GM18907 (cell line): ENCODE results near the gene SETBP1.

Experiments used
- ATAC-seq: cut with Tn5 transposase; IDR thresholded peaks from one replicate; pipeline ENCODE4 v1.9.1; 2021; ENCODE audit warnings: mild to moderate bottlenecking, moderate library complexity; ENCODE audit not compliant: unreplicated experiment

SETBP1 gene

GRCh38 chr18:44754567-44754966 lies 73.9 kb downstream of the SETBP1 start:
- no peak for ATAC-seq

GRCh38 chr18:44758861-44759631 lies 78.4 kb downstream of the SETBP1 start:
- peak; percentile 97 for ATAC-seq

GRCh38 chr18:44759925-44760342 lies 79.2 kb downstream of the SETBP1 start:
- ATAC-seq, result peak; percentile 58

GRCh38 chr18:44761812-44762211 lies 81.1 kb downstream of the SETBP1 start:
- ATAC-seq, result no peak

DNA sequence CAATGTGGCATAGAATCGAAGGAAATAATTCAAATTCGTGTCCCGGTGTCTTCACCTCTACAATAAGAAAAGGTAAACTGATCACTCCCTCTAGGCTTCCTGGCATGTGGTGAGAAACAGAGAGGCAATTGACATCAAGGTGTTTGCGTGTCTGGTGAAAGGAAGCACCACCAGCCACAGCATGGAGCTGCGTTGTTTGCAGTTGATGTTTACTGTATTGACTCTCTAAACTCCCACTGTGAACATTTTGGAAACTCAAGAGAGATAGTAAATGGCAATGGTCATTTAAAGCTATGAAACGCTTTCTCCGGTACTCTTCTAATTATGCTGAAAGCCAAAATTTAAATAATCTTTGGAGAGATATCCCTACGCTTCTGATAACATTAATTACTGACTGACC lies 82.6 kb downstream of the SETBP1 start:
- no peak for ATAC-seq

DNA sequence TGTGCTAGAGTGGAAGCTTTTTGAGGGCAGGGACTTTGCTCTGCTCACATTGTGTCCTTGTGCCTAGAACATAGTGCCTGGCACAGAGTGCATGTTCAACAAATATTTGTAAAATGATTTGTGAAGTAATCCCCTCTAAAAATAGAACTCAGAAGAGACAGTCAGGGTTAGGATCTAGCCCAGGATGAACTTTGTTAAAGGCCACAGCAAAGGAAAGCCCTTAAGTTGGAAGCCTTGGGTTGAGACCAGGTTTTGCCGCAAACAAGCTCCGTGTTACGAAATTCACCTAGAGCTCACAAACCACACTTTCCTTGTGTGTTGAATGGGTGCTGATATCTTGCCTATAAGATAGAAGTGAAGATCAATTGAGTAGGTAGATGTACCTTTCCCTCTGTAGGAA lies 84.2 kb downstream of the SETBP1 start:
- no peak for ATAC-seq

DNA sequence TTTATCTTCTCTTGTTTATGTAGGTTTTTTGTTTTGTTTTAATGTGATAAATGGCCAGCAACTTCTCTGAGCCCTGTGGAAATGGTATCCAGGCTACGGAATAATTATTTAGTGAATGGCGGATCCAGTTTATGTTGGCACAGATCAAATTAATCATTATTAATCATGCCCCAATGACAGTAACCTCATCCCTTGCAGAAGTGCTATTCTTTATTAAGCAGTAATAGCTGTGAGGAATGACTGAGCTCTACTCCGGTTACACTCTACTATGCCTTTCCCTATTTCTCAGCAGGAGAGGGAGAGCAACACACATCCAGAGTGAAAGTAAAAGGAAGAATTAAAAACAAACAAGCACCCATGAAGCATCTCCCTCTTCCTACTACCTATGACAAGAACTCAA lies 84.8 kb downstream of the SETBP1 start:
- no peak for ATAC-seq

DNA sequence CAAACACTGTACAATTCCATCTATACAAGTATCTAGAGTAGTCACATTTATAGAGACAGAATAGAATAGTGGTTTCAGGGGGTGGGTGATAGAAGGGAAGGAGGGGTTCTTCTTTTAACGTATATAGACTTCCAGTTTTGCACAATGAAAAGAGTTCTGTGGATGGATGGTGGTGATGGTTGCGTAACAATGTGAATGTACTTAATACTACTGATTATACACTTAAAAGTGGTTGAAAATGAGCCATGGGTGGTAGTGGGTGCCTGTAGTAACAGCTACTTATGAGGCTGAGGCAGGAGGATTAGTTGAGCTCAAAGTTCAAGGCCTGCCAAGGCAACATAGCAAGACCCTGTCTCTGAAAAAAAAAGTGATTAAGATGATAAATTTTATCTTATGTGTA lies 85.8 kb downstream of the SETBP1 start:
- ATAC-seq, result no peak

DNA sequence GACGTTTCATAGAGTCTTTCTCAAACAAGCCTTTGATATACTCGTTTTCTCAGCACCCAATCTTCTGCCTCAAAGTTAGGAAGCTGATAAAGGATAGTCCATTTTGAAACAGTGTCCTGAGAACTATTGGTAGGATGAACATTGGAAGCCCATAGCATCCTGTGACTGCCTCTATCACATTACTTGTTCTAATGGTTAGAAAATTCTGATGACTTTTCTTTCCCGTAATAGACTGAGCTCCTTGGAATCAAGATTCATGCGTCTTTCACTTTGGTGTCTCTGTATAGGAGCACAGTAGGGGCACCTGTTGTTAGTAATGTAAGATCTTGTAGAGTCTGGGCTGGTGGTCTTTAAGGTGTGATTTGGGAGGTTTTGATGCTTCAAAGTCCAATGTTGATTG lies 87.1 kb downstream of the SETBP1 start:
- no peak for ATAC-seq

DNA sequence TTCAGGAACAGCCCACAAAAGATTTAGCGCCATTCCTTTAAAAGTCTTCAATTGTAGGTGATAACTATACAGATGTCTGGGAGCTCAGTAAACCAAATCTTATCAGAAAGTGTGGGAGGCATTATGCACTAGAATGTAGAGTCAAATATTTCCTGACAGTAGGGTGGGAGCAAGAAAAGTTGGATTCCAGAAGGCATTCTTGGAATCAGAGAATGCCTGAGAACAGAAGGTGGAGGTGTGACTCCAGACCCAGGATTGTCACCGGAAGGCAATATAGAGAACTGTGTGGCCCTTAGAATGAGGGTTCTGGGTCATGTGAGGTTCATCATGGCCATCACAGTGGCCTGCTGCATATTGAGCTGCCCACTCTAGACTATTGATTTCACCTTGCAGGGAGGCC lies 90.0 kb downstream of the SETBP1 start:
- no peak for ATAC-seq

DNA sequence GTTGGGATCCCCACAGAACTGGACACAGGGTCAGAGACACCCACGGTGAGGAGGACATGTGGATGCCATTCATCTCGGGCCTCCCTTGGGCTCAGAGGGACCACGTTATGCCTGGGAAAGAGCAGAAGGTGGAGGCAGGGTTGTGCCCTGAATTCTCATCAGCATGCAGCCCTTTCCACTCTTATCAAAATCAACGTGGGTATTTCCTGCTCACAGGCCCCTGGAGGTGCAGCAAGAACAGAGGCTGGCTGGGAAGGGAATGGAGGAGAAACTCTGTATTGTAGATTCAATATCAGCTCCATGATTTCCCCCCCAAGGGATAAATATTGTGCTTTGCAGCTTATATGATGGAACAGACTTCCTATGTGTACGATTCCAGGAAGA lies 90.9 kb downstream of the SETBP1 start:
- no peak for ATAC-seq

GRCh38 chr18:44771956-44772917 lies 91.5 kb downstream of the SETBP1 start:
- ATAC-seq, result no peak

DNA sequence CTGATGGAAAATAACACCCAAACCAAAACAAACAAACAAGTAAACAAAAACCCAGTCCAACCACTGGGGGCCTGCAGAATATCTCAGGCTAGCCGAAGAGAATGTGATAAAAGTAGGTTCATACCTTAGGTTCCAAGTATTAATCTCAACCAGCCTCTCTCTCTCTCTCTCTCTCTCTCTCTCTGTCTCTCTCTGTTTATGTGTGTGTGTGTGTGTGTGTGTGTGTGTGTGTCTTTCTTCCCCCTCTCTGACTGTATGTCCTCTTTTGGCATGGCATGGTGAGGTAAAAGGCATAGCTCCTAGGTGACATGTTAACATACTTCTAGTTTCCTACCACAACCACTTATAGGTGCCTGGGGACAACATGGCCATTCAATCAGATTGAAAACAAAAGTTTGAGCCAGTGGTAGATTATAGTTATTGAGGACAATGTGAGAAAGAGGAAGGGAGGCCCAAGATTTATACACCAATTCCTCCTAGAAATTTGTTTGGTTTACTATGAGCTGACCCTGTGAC lies 93.0 kb downstream of the SETBP1 start:
- no peak for ATAC-seq

DNA sequence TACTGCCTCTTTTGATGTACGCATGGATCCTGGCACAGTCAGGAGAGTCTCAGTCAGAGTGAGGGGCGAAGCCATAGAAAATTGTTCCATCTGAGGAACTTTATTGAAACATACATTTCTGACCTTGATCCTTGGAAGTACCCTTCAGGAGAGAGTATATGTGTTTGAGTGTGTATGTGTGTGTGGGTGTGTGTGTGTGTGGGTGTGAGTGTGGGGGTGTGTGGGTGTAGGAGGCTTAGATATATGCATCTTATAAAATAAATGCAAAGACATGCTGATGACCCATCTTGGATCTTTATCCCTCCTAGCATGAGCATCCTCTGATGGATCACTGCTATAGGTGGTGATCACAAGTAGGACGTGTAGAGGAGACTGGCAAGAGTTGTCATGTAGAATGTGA lies 93.5 kb downstream of the SETBP1 start:
- ATAC-seq, result no peak

DNA sequence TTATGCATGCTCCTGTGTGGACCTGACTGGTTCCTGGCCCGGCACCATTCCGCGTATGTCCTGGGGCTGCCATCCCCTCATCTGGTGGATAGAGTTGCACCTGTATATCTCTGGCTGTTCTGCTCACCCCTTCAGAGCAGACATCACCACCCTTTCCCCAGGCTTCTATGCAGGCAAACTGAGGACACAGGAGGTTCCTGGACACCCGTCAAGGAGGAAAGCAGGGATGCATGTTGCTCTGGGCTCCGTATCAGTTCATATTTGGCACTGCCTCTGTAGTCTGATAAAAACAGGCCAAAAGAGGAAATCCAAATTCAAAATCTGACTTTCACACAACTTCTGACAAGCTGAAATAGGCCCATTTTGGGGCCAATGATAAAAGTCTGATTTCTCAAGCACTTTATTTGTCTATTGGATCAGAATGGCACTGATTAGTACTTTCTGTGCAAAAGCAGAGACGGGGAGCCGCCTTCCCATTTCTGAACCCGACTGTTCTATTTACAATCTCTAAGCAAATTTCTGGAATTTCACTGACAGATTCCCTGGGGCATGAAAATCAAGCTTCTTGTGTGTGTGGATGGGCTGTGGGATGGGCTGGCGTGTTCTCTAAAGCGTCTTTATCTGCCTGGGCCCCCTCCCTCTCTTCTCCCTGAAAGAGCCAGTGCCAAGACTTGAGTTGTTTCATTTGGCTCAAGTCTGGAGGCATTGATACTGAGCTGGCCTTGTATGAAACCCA lies 96.9 kb downstream of the SETBP1 start:
- ATAC-seq, result no peak

DNA sequence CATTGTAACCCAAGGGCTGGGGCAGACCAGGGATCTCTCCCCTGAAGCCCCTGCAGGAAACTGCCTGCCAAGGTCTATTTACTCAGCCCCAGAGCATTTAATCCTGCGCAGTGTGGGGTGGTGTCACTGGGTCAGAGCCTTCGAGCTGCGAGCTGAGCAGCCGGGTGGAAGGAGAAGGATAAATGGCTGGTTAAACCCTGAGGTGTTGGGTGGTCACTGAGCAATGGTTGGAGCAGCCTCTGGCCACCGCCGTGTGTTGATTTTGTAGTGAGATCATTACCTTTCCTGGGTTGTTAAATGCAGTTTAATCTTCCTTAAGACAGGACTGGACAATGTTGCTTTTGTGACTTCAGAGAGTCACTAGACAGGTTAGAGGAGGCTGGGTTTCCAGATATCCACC lies 98.1 kb downstream of the SETBP1 start:
- ATAC-seq, result no peak

DNA sequence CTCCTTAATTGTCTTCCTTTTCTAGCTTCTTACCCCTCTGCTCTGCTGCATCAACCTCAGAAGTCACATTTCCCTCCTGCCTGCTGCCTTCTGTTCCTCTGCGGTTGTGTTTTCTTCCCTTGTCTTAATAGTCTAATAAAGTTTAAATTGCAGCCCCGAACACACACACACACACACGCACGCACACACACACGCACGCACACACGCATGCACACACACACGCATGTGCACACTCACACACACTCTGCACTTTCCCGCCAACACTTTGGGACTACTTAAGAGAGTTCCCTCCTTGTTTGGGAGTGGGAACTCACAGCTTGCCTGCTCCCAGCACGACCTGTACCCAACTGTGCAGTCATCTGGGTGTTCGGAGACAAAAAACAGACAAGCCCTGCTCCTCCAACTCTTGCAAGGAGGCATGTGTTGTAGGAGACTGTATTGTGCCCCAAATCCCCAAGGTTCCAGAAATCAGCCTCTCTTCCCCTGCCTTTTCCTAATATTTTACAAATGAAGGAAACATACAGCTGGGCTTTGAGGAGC lies 99.1 kb downstream of the SETBP1 start:
- ATAC-seq, result no peak

DNA sequence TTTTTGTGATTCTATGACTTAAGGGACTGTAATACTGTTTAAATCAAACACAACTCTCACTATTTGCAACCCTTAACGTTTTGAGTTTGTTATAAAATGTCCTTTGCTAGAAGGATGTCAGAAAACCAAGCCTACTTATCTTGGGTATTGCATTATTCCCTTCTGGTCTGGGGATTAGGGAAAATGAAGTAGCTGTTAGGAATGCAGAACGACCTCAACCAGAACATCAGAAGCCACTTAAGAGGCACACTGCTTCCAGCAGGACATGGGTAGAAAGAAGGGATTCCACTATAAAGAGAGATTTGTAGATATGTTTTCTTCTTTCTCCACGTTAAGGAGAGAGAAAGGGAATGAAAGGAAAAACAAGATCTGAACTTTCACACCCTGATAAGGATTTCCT lies 101.2 kb downstream of the SETBP1 start:
- no peak for ATAC-seq

- no peak for ATAC-seq
Observed at GRCh38 chr18:44782617-44783016, 101.9 kb downstream of the SETBP1 start.

- ATAC-seq, result no peak
Observed at GRCh38 chr18:44783371-44783770, 102.7 kb downstream of the SETBP1 start.

DNA sequence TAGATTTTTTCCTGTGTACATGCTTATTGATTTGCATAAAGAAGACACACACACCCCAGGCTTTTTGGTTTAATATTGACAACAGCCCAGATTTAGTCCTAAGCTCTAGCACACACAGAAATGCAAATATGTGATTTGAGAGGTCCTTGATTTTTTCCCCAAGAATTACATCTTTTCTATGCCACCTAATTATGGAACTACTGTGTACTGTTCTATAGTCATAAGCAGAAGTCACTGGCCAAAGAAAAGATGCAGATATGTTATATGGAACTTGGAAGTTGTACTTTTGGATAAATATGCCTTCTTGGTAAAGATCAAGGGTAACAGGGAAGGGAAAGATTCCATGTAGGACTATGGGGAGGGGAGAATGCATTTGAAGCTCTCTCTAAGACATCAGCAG lies 105.6 kb downstream of the SETBP1 start:
- peak; percentile 31 for ATAC-seq
